Vagina (tissue), 2 donors: ENCODE results near the gene TMEFF1.

ENCODE experiments used
- POLR2A ChIP-seq, 2 donors: fragments of 450-650 bp; IDR thresholded peaks; one replicate each; pipeline ENCODE4 v1.6.1; 2017; ENCODE audit warnings: antibody characterized with exemption in 2 of 2, mild to moderate bottlenecking in 2 of 2, moderate library complexity in 2 of 2
- POLR2AphosphoS5 ChIP-seq, 2 donors: sonication (generic); formaldehyde crosslinking; IDR thresholded peaks; one replicate each; pipeline ENCODE4 v1.9.0; 2017; ENCODE audit warnings: antibody characterized with exemption in 2 of 2, mild to moderate bottlenecking in 2 of 2, low read depth in 1 of 2; ENCODE audit not compliant: insufficient read depth in 1 of 2
- TF ChIP-seq, protein P1 (sequence below), 3 experiments: fragments of 450-650 bp in 2 of 3; fragments of 200-600 bp in 1 of 3; sonication (generic) in 1 of 3; IDR thresholded peaks; one replicate each; pipeline ENCODE4 v1.5.1; 2017 to 2019; ENCODE audit warnings: antibody characterized with exemption in 3 of 3, mild to moderate bottlenecking in 2 of 3, moderate library complexity in 2 of 3

DNA sequence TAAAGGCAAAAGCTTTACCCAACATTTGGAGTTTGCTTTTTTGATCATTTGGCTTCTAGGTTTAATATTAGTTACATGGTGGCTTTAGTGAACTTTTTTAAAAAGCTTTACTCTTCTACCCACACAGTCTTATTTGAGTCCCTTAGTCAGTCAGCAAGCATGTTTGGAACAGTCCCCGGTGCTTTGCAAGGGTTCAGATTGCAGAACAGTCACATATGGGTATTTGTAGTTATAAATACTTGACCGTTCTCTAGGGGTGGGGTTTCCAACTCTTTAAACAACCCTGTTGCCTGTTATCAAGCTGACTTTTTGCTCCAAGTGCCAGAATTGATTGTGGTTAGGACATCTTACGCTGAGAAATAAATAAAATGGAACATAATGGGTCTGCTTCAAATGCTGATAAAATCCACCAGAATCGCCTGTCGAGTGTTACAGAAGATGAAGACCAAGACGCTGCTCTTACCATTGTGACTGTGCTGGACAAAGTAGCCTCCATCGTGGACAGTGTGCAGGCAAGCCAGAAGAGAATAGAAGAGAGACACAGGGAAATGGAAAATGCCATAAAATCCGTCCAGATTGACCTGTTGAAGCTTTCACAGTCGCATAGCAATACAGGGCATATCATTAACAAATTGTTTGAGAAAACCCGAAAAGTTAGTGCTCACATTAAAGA is 105.0 kb downstream of the TMEFF1 start, which contains the start of gene CAVIN4:
- TF ChIP-seq, protein P1, sequence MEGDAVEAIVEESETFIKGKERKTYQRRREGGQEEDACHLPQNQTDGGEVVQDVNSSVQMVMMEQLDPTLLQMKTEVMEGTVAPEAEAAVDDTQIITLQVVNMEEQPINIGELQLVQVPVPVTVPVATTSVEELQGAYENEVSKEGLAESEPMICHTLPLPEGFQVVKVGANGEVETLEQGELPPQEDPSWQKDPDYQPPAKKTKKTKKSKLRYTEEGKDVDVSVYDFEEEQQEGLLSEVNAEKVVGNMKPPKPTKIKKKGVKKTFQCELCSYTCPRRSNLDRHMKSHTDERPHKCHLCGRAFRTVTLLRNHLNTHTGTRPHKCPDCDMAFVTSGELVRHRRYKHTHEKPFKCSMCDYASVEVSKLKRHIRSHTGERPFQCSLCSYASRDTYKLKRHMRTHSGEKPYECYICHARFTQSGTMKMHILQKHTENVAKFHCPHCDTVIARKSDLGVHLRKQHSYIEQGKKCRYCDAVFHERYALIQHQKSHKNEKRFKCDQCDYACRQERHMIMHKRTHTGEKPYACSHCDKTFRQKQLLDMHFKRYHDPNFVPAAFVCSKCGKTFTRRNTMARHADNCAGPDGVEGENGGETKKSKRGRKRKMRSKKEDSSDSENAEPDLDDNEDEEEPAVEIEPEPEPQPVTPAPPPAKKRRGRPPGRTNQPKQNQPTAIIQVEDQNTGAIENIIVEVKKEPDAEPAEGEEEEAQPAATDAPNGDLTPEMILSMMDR (IDR thresholded peaks at IDR 0.05), result no peak
- no peak for TF ChIP-seq POLR2A (IDR thresholded peaks at IDR 0.05)
- TF ChIP-seq POLR2AphosphoS5 (IDR thresholded peaks at IDR 0.05; ENCODE audit: insufficient read depth in 1 of 2, low read depth in 1 of 2), result no peak
